NCI-H345 treated with DMSO at 0.1 percent for 48 hours (cell line): ENCODE data around the gene NAV2.

Experiments used
- DNase-seq: peaks from one replicate; lab custom pipeline; 2025; ENCODE audit not compliant: unreplicated experiment; lab: John Stamatoyannopoulos, UW

NAV2 gene

GRCh38 chr11:19714387-19715363 is 2.0 kb downstream of the NAV2 start:
- no peak for DNase-seq

GRCh38 chr11:19715373-19715772 is 2.7 kb downstream of the NAV2 start:
- no peak for DNase-seq

GRCh38 chr11:19718051-19718450 is 5.4 kb downstream of the NAV2 start:
- DNase-seq, result no peak

- DNase-seq, result no peak
These were observed 6.3 kb downstream of the NAV2 start for GRCh38 chr11:19718951-19719350.

GRCh38 chr11:19719960-19720359 is 7.3 kb downstream of the NAV2 start:
- DNase-seq, result no peak

GRCh38 chr11:19721176-19721575 is 8.5 kb downstream of the NAV2 start:
- no peak for DNase-seq

GRCh38 chr11:19722702-19723101 is 10.1 kb downstream of the NAV2 start:
- DNase-seq, result no peak

- no peak for DNase-seq
These were observed 11.1 kb downstream of the NAV2 start for GRCh38 chr11:19723572-19724342.

- DNase-seq, result no peak
These were observed 12.1 kb downstream of the NAV2 start for GRCh38 chr11:19724765-19725164.

GRCh38 chr11:19725379-19726079 is 12.9 kb downstream of the NAV2 start:
- DNase-seq, result no peak

- peak; percentile 13 for DNase-seq
These were observed 14.6 kb downstream of the NAV2 start for GRCh38 chr11:19727246-19727645.

- DNase-seq, result no peak
These were observed 15.8 kb downstream of the NAV2 start for GRCh38 chr11:19728436-19728835.

GRCh38 chr11:19729141-19729540 is 16.5 kb downstream of the NAV2 start:
- no peak for DNase-seq

- DNase-seq, result no peak
These were observed 17.7 kb downstream of the NAV2 start for GRCh38 chr11:19730373-19730772.

GRCh38 chr11:19734171-19734570 is 21.5 kb downstream of the NAV2 start:
- no peak for DNase-seq

GRCh38 chr11:19735157-19735908 is 22.7 kb downstream of the NAV2 start:
- DNase-seq, result no peak

- DNase-seq, result no peak
These were observed 23.4 kb downstream of the NAV2 start for GRCh38 chr11:19735909-19736498.

- no peak for DNase-seq
These were observed 24.2 kb downstream of the NAV2 start for GRCh38 chr11:19736831-19737230.

GRCh38 chr11:19737575-19737974 is 24.9 kb downstream of the NAV2 start:
- DNase-seq, result no peak

GRCh38 chr11:19738124-19738523 is 25.5 kb downstream of the NAV2 start:
- no peak for DNase-seq
